Kidney tubule cell (primary cell): ENCODE measurements around the gene HIBADH.
A peak's percentile ranks its signal among the peaks of the same experiment; 100 is the strongest.
"Not testable (repeated sequence)": the region's sequence is repeated elsewhere in the genome, so short reads cannot be mapped to it uniquely, and the experiment has no call there.

Experiments used
- DNase-seq: peaks from one replicate; pipeline ENCODE4 v3.0.0-alpha.2; 2018; ENCODE audit warnings: low spot score

Gene HIBADH

DNA sequence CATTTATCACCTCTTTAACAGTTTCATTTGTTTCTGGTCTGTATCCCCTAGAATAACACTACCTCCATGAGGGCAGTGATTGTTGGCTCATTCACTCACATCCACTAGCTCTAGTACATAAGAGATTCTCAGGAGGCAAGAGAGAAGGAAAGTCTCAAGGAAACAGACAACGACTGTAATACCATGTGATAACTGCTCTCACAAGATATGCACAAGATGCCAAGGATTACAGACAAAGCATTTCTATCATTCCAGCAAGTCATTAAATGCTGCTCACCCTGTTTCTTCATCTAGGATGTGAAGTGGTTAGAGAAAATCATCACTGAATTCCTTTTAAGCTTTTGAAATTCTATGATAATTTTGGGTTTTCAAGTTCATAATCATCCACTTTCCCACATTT lies 115.3 kb downstream of the HIBADH start:
- DNase-seq = no peak

DNA sequence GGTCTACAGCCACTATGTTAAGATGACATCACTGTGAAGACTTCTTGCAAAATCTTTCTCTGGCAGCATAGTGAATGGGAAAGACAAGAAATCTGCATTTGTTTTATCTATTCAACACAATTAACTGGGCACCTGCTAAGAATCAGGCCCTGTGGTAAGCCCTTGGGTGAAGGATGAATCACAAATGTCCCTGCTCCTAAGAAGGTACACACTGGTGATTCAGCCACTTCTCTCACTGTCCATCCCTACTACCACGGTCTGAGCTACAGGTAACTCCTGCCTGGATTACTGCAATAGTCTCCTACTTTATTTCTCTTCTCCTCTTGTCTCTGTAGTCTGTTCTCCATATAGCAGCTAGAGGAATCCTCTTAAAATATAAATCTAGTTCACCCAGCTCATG lies 116.1 kb downstream of the HIBADH start:
- DNase-seq = peak; percentile 39

DNA sequence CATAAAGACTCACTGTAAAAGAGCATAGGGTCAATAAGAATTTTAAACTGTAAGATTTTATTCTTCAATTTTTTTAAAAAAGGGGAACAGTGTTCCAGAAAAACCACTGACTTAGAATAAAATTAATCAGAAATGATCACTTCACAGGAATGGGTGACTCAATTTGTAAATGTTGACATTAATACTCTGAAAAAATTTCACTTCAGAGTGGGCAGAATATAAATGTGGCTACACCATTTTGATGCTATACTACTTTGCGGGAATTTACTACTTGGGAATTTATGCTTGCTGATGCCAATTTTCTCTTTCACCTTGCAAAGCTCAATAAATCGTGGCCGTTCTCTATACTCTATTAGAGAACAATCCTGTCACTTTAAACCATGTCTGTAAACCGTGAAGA lies 126.9 kb downstream of the HIBADH start:
- no peak for DNase-seq

DNA sequence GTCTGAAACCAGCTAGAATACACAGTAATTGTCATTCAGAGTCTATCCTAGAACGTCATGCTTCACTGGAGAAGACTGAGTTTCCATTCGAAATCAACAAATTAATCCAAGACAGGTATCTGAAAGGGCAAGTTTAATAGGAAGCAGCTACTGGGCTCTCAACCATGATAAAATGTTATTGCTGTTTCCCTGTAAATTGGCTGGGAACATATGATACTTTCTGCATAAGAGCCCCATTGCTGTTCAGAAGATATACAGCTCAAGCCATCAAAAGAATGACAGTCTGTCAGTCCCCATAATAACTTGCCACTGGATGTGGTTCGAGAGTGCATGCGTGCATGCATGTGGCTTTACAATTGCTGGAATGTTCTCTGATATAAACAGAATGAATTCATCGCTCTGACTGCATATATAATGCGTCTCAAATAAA lies 129.0 kb downstream of the HIBADH start:
- no peak for DNase-seq

DNA sequence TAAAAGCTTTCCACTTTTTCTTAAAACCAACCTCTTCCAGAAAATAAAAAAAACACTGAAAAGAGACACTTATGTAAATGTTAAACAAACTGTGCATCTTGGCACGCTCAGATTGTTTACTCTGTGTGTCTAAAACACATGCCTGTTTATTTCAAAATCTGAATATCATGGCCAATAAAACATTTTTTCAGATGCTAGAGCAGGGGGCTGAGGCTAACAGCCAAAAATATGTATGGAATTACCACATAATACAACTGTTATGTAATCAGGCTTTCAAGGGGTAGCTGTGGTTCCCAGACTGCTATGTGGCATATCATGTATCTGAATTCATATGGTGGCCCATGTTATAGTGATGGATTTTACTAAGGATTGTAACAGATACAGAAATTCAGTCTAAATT lies 130.4 kb downstream of the HIBADH start:
- DNase-seq = no peak

DNA sequence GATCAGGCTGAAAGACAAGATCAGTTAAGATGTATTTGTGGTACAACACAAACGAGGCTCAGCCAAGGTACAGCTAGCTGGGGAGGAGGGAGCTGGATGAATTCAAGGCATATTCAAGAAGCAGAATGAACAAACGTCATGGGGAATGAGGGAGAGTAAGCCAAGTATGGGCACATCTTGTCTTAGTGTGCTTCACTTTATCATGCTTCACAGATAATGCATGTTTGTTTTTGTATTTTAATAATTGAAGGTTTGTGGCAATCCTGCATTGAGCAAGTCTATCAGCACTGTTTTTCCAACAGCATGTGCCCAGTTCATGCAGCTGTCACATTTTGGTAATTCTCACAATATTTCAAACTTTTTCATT lies 135.4 kb downstream of the HIBADH start:
- DNase-seq = no peak

DNA sequence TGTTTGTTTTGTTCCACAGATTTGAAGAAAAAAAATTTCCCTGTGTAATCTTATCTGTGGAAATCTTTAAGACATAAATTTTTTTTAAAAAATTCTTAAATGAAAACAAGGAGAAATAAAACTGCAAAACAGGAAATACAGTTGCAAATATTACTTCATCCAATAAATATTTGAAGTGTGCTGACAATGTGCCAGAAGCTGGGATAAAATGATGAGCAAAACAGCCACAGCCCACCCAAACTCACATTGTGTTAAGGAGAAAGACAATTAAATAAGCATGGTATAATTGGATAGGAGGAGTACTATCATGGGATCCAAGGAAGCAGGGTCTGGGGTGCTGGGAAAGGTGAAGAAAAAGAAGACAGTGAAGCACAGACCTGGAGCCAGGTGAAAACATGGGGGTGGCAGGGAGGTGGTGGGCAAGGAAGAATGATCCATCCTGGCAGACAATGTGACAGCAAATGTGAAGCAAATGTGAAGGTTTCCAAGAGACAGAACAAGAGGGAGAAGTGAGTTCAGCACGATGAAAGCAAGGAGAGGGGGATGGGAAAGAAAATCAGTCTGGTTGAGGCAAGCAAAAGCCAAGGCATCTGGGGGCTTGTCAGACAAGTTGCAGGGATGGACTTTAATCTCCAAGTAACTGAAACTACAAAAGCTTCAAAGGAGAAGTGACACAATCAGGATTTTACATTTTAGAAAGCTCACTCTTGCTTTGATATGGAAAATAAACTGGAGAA lies 135.9 kb downstream of the HIBADH start:
- DNase-seq = no peak

DNA sequence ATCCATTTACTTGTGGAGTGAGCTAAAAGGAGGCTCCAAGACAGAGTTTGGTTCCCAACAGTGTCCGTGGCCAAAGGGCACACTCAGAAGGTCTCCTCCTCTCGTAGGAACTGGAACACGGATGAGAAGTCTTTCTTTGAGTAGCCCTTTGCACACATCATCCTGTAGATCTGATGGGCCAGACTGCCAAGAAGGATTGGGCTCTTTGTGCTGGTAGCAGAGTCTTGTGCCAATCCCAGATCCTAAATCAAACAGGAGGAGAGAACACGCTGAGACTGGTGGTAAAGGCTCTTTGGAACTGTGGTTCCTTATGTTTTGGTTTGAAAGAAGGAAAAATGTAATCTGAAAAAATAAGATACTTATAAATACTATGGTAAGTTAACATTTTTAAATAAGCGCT lies 136.6 kb downstream of the HIBADH start:
- no peak for DNase-seq

DNA sequence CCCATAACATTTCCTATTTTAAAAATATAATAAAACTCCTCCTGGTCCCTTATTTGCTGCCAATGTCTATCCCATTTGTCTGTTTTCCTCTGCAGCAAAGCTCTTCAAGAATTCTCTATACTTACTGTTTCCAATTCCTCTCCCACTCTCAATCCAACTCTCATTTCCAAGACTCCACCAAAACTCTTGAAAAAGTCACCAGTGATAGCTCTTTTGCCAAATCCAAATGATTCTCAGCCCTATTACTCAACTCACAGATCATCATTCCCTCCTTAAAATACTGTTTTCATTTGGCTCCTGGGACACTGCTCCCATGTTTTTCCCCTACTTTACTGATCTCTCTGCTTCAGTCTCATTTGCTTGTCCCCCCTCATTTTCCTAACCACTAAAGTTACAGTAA lies 139.4 kb downstream of the HIBADH start:
- no peak for DNase-seq

DNA sequence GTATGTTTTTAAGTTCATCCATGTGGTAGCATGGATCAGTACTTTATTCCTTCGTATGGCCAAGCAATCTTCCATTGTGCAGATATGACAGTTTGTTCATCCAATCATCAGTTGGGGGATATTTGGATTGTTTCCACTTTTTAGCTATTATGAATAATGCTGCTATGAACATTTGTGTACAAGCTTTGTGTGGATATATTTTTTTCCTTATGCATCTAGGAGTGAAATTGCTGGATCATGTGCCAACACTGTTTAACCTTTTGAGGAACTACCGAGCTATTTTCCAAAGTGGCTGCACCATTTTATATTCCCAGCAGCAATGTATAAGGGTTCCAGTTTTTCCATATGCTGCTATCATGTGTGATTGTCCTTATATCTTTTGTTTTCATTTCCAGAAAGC lies 140.1 kb downstream of the HIBADH start:
- no peak for DNase-seq

DNA sequence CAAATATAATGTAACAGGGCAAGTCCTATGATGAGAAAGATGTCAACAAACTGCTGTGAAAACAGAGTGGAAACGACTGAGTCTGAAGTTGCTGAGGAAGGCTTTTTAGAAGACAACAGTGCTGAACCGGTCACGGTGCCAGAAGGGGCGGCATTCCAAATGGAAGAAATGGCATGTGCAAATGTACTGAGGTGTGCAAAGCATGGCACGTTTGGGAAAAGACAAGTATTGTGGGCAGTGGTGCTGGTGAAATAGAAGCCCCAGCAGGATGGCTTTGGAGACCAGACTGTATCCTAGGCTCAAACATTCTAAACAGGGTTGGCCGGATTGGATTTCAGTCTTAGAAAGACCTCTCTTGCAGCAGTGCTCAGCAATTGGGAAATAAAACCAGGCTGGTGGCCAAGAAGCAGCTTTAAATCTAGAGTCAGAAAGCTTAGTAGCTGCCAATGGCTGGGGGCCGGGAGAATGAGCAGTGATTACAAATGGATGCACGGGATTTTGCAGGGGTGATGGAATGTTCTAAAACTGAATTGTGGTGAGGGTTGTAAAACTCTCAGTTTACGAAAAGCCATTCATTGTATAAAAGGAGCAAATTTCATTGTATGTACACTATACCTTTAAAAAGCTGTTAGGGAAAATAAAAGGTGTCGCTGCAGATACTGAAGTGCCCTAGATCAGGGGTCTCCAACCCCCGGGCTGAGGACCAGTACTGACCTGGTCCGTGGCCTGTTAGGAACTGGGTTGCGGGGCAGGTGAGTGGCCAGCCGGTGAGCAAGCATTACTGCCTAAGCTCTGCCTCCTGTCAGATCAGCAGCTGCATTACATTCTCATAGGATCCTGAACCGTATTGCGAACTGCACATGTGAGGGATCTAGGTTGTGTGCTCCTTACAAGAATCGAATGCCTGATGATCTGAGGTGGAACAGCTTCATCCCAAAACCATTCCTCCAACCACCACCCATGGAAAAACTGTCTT lies 141.6 kb downstream of the HIBADH start:
- no peak for DNase-seq

DNA sequence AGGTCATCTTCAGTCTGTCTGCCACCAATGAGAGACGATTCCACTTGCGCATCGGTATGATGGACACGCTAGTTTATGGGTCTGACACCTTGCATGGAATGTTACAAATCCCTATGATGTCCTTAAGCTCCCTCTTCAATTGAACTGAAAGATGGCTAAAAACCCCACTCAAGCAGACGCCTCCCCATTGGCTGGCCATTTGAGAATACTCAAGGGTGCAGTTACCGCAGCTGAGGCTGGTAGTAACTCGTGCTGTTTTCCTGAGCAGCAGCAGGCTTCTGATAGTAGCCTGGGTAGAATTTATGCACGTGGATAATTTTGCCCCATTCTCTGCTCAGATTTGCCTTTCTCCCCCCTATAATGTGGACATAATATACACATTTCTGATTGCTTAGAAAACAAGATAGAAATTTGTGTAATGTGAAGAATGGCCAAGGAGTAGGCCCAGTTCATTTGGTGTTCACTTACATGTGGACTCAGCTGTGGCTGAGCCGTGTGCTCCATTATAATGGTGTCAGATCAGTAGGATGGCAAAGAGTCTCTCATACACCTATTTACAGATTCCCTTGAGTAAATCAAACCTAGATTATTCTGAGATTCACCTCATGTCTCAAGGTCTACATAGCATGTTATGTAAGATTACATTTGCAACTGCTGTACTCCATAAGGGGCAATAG lies 142.8 kb downstream of the HIBADH start:
- no peak for DNase-seq

DNA sequence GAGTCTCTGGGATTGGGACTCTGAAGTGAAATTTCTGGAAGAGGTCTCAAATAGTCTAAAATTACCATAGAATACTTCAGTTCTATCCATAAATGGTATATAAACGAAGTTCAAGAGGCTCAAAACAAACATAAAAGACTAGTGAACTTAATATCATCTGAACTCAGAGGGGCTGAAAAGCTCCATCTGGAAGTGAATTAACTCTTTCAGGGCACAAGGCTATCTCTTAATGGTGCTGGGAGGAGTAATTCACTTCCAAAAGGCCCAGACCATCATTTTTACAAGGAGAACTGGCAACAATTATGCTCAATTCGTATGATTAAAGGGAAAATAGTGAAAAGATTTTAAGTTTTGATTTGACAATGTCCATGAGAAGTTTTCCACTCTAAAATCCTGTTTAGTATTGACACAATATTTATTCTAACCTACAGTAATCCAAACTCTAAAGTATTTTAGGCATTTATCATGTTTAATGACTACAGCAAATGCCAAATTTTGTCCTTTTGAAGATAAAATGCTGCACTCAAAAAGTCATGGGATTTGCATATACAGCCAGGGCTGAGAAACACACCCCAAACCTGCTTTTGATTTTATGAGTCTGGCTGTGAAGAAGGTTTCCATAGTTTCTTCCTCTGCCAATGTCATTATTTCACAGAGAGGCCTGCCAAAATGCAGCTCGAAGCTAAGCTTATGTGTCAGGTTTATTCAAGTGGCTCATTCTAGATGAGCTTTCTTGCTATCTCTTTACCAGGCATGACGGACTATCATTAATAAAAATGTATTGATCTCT lies 143.9 kb downstream of the HIBADH start:
- DNase-seq = no peak

DNA sequence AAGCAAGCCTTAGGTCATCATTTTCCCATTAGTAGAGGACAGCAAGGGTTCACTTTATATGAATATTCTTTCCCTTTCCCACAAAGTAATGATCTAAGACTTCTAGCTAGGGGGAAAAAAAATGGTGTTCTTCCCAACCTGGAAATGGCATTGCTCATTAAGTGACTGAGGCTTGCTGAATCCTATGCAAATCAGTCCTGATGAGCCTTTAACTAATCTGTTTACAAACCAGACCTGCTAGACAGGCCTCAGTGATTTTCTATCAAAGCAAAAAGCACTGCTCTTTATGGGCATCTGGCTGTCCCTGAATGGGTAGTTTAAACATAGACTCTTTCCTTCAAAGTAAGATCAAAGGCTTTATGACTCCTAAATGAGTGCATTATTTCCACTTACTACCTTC lies 146.3 kb downstream of the HIBADH start:
- no peak for DNase-seq

DNA sequence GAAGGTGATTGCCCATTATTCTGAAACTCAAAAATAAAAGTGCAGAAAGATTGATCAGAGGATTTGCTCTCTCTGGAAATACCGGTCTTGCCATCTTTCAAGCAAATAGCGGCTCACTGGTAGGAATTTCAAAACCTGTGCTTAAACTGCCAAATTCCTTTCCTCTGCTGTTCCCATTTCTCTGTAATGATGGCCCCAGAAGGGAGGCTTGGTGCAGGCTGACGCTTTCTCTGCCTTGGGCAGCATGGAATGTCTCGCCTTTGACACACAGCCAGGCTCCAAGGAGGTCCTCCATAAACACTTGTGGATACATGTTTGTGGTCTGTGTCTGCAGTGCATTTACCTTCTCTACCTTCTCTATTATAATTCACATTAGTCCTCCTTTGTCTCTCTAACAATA lies 146.8 kb downstream of the HIBADH start:
- DNase-seq = no peak

DNA sequence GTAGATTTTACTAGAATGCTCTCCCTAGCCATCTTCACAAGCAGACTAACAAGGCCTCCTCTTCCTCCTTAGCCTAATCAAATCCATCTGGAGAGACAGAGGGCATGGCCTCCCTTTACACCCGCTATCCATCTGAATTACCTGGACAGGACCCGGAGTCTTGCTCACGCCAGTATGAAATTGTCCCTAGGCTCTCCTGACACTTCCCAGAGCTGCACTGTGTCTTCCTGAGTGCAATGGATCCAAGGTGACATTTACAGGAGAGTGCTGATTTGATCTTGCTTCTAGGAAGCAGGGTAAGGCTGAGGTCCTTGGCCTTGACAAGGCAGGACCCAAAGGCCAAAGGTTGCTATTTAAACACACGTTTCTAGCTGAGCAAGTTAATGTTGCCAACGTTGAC lies 147.8 kb downstream of the HIBADH start:
- no peak for DNase-seq

DNA sequence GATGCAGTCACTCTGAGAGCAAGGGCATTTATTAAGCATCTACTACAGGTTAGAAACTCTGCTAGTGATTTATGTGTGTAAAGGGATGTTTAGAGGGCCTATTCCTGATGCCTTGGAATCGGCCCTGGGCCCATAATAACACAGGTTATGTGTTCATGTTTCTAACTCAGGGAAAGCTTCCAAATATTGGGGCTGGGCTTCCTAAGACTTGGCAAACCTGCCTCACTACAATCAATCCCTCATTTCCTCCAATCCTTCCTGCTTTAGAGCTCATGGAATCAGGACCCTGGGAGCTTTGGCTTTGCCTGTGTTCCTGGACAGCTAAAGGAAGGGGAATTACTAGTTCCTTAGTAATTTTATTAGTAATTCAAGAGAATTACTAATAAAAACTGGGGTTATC lies 148.8 kb downstream of the HIBADH start:
- no peak for DNase-seq

DNA sequence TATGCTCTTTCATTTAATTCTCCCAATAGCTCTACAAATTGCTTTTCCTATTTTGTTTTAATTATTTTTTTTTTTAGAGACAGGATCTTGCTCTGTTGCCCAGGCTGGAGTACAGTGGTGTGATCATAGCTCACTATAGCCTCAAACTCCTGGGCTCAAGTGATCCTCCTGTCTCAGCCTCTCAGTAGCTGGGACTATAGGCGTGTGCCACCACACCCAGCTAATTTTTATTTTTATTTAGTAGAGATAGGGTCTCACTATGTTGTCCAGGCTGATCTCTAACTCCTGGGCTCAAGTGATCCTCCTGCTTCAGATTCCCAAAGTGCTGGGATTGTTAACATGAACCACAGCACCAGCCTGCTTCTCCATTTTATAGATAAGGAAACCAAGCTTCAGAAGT lies 151.3 kb downstream of the HIBADH start:
- not testable (repeated sequence) for DNase-seq

DNA sequence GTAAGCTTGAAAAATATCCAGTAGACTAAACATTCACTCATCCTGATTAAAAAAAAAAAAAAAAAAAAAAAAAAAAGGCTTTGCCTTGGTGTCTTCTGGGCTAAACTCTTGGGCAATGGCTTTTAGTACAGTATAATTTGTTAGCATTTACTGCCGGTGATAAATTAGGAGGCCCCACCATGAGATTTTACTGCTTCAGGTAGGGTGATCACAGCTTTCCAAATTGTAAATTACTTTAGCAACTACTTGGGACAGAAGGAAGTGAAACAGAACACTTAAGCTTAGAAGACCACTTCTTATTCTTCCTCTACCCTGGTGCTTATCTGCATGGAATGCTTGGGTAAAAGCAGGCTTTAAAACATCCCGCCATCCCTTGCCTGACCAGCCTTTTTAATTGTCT lies 152.1 kb downstream of the HIBADH start:
- no peak for DNase-seq

DNA sequence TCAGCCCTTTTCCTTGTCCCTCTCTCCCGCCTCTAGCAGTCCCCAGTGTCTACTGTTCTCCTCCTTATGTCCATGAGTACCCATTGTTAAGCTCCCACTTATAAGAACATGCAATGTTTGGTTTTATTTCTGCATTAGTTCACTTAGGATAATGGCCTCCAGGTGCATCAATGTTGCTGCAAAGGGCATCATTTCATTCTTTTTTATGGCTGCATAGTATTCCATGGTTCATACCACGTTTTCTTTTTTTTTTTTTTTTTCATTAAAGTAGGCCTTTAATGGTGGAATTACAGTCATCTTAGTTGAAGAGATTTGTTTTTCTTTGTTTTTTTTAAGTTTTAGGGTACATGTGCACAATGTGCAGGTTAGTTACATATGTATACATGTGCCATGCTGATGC lies 160.8 kb downstream of the HIBADH start:
- not testable (repeated sequence) for DNase-seq

DNA sequence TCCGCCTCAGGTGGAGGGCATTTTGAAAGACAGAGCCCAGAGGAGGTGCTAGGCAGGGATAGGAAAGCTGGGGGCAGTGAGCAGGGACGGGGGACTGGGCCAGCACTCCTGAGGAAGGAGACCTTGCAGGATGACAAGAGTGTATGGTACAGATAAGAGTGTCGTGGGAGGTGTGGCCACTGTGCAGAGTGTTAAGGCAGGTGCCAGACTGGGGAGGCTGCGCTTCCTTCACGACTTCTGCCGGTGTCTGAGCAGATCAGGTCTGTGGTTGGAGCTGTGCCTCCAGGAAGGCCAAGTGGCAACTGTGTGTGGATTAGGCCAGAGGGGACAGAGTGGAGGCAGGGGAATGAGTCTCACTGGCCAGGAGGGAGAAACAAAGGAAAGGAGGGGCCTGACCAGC lies 161.7 kb downstream of the HIBADH start:
- DNase-seq = no peak

DNA sequence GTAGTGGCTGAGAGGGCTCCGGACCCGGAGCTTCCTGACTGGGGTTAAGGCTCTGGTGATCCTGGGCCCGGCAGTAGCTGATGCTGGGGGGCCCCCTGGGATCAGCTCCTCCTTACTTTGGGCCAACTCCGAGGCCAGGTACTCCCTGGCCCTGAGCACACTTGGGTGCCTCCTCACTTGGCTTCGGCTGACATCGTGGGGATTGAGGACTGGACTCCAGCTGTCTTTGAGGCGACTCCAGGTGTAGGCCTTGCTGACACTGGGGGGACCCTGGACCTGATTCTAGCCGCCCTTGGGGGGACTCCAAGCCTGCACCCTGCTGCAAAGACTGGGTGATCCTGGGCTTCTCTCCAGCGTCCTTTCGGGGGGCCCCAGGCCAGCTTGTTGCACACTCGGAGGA lies 170.5 kb downstream of the HIBADH start:
- DNase-seq = no peak
